B cell (primary cell): ENCODE data around the gene ITCH. TPM values are rescaled to one million over a fixed set of nuclear protein-coding genes. Genes with fewer than 3 reads are reported as not detected.
A peak's percentile ranks its signal among the peaks of the same experiment; 100 is the strongest.

ENCODE experiments used
- ATAC-seq: fragments of 200-7000 bp; cut with Tn5 transposase; one replicate; pipeline ENCODE4 v1.10.0; 2021; ENCODE audit warnings: low read depth, mild to moderate bottlenecking, moderate number of reproducible peaks, moderate library complexity
- CTCF ChIA-PET: fragments of 350-600 bp; sonication (Branson Sonifier 250); formaldehyde crosslinking; loops from one replicate; lab custom pipeline; 2021; ENCODE audit warnings: antibody characterized with exemption, inconsistent platforms; lab: Charles Lee
- POLR2A ChIA-PET: fragments of 350-600 bp; sonication (Branson Sonifier 250); formaldehyde crosslinking; loops from one replicate; lab custom pipeline; 2021; ENCODE audit warnings: antibody characterized with exemption; lab: Charles Lee
- DNase-seq: peaks from one replicate; pipeline ENCODE4 v3.0.0; 2013
- H2AFZ ChIP-seq: 2 replicates; pipeline ENCODE4 v1.6.1; 2012; ENCODE audit warnings: mild to moderate bottlenecking, low read depth, low read length; ENCODE audit not compliant: insufficient read depth, poor library complexity, severe bottlenecking
- H3K27ac ChIP-seq, 2 donors: 1 replicate in 1 of 2; 2 replicates in 1 of 2; pipeline ENCODE4 v1.5.1; 2012 to 2013; ENCODE audit warnings: low read length in 2 of 2, mild to moderate bottlenecking in 2 of 2, moderate library complexity in 1 of 2
- H3K27me3 ChIP-seq, 4 experiments: fragments of 200-600 bp in 1 of 4; sonication (generic) in 1 of 4; replicated peaks in 1 of 4; 1 replicate in 2 of 4; 2 replicates in 2 of 4; pipeline versions ENCODE4 v1.6.1 to v1.7.0; 2013 to 2016; ENCODE audit warnings: low read length in 3 of 4, mild to moderate bottlenecking in 2 of 4, mixed read lengths in 1 of 4, moderate library complexity in 1 of 4; ENCODE audit not compliant: insufficient read depth in 4 of 4, control insufficient read depth in 3 of 4; ENCODE audit errors: control extremely low read depth in 1 of 4
- H3K36me3 ChIP-seq, 2 experiments: replicated peaks in 1 of 2; 1 replicate in 1 of 2; 2 replicates in 1 of 2; pipeline versions ENCODE4 v1.6.1 to v1.7.1; 2013; ENCODE audit warnings: low read length in 1 of 2; ENCODE audit not compliant: insufficient read depth in 2 of 2, control insufficient read depth in 1 of 2; ENCODE audit errors: control extremely low read depth in 1 of 2, extremely low read depth in 1 of 2
- H3K4me1 ChIP-seq, 2 donors: fragments of 200-600 bp in 1 of 2; sonication (generic) in 1 of 2; 1 replicate in 1 of 2; 2 replicates in 1 of 2; pipeline versions ENCODE4 v1.5.1 to v1.6.1; 2013 to 2017; ENCODE audit warnings: low read length in 2 of 2; ENCODE audit not compliant: control insufficient read depth in 2 of 2, insufficient read depth in 2 of 2
- H3K4me2 ChIP-seq: replicated peaks from 2 replicates; pipeline ENCODE3; 2012; ENCODE audit warnings: mild to moderate bottlenecking, low read depth, low read length; ENCODE audit not compliant: poor library complexity, severe bottlenecking
- H3K4me3 ChIP-seq, 5 experiments: fragments of 200-600 bp in 1 of 5; sonication (generic) in 1 of 5; 1 replicate in 3 of 5; 2 replicates in 2 of 5; pipeline versions ENCODE4 v1.5.1 to v1.7.0; 2011 to 2016; ENCODE audit warnings: low read length in 4 of 5, mild to moderate bottlenecking in 4 of 5, low read depth in 2 of 5, control low read depth in 1 of 5, moderate library complexity in 1 of 5; ENCODE audit not compliant: insufficient read depth in 1 of 5; ENCODE audit errors: control extremely low read depth in 1 of 5, extremely low read depth in 1 of 5
- H3K79me2 ChIP-seq: fragments of 200-600 bp; sonication (generic); one replicate; pipeline ENCODE4 v1.6.0; 2016; ENCODE audit warnings: low read length; ENCODE audit not compliant: control insufficient read depth, insufficient read depth
- H3K9ac ChIP-seq: fragments of 200-600 bp; sonication (generic); 2 replicates; pipeline ENCODE4 v1.6.1; 2017; ENCODE audit warnings: mild to moderate bottlenecking, low read length, moderate library complexity
- H3K9me3 ChIP-seq, 3 donors: one replicate each; pipeline versions ENCODE4 v1.6.1 to v1.7.1; 2013; ENCODE audit warnings: low read length in 2 of 3; ENCODE audit not compliant: control insufficient read depth in 2 of 3, insufficient read depth in 1 of 3; ENCODE audit errors: control extremely low read depth in 1 of 3
- H4K20me1 ChIP-seq: 2 replicates; pipeline ENCODE4 v1.6.0; 2012; ENCODE audit warnings: mild to moderate bottlenecking, low read length; ENCODE audit not compliant: insufficient read depth, control insufficient read depth, poor library complexity, severe bottlenecking
- H3K27ac Mint-ChIP-seq: one replicate; pipeline ENCODE4 v1.8.0; 2021; ENCODE audit warnings: mixed read lengths
- H3K27me3 Mint-ChIP-seq: one replicate; pipeline ENCODE4 v1.8.0; 2021; ENCODE audit warnings: mixed read lengths
- H3K4me1 Mint-ChIP-seq: one replicate; pipeline ENCODE4 v1.8.0; 2021; ENCODE audit warnings: mixed read lengths
- H3K4me3 Mint-ChIP-seq: one replicate; pipeline ENCODE4 v1.8.0; 2021; ENCODE audit warnings: mixed read lengths
- H3K9me3 Mint-ChIP-seq: one replicate; pipeline ENCODE4 v1.8.0; 2022; ENCODE audit warnings: mixed read lengths; ENCODE audit not compliant: insufficient read depth
- EZH2 ChIP-seq: IDR thresholded peaks from 2 replicates; pipeline ENCODE4 v1.6.1; 2012; ENCODE audit warnings: borderline replicate concordance, low read depth, mild to moderate bottlenecking, moderate library complexity, low read length; ENCODE audit not compliant: insufficient read depth, poor library complexity, severe bottlenecking
- WGBS: methylation state at CpG from one replicate; pipeline ENCODE4 v1.1.5; 2013; ENCODE audit warnings: missing lambda C conversion rate; ENCODE audit not compliant: insufficient coverage; 5-methylcytosine and 5-hydroxymethylcytosine counted together
- intact Hi-C: fragments of 100-400 bp; cut with micrococcal nuclease; formaldehyde crosslinking; loops from one replicate; pipeline ENCODE4 v1.10.0; 2022
- polyA plus RNA-seq: library from polyadenylated mRNA; depleted of rRNA; stranded (reverse); fragments of >200 nt; gene quantifications from 2 replicates; pipeline ENCODE4 v1.2.3, GENCODE V29; 2012
- total RNA-seq, 2 donors: library from RNA; stranded (reverse); fragments of 120-200 nt in 1 of 2; gene quantifications; 1 replicate in 1 of 2; 2 replicates in 1 of 2; pipeline versions ENCODE4 v1.2.3 to v1.2.4, GENCODE V29; 2013 to 2022
- TF ChIP-seq, protein P1 (sequence below): fragments of 200-600 bp; IDR thresholded peaks from one replicate; pipeline ENCODE4 v1.8.0; 2022; ENCODE audit warnings: antibody characterized with exemption, mild to moderate bottlenecking

The ITCH gene
- total and polyA plus RNA-seq, 2 donors (not counting 1 experiment from before 2014, with no cell fraction given) = 10.0 to 110 TPM

DNA sequence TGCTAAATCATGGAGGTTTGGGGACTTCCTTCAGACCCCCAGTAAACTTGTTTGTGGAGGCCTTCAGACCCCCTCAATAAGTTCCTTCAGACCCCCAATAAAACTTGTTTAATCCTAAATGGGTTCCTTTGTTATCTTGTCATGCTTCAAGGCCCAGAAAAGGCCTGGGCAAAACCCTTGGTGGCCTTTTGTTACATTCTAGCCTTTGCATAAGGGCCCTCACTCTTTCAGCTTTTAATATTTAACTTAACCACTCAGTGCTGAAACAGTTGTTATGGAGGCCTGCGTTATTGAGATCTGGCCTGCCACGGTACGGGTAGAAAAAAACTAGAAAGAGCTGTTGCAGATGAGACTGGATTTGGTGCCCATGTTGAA is 148.8 kb downstream of the ITCH start:
- Histone ChIP-seq H3K27me3 (no peaks in the 10 kb centered on the region), H3K4me2 (no peak overlapping the region), H3K9ac (no peak overlapping the region), H3K4me1 (peaks cover 5% of the 10 kb centered on the region in 2 donors), H3K36me3 (peaks cover 15 to 20% of the 10 kb centered on the region in 2 experiments), H2AFZ (no peak overlapping the region), H4K20me1 (no peaks in the 10 kb centered on the region), H3K4me3 (no peak overlapping the region), H3K27ac (no peak overlapping the region), H3K79me2 (peaks cover 11% of the 10 kb centered on the region), H3K9me3 (no peaks in the 10 kb centered on the region)
- ChIA-PET POLR2A (interaction anchor here (0.5 kb wide), 1 partner anchor 188 kb away, joined by 12 read pairs; no protein-coding TSS in a partner anchor), CTCF (interaction anchor here (0.6 to 1.2 kb wide), 2 partner anchors 9 to 258 kb away, joined by 3 to 4 read pairs; no protein-coding TSS in a partner anchor)
- Mint-ChIP-seq H3K27ac (peak overlapping the region; percentile 33), H3K4me3 (no peak overlapping the region), H3K27me3 (no peaks in the 10 kb centered on the region), H3K9me3 (no peaks in the 10 kb centered on the region), H3K4me1 (peaks cover 23% of the 10 kb centered on the region)
- TF ChIP-seq, protein P1, sequence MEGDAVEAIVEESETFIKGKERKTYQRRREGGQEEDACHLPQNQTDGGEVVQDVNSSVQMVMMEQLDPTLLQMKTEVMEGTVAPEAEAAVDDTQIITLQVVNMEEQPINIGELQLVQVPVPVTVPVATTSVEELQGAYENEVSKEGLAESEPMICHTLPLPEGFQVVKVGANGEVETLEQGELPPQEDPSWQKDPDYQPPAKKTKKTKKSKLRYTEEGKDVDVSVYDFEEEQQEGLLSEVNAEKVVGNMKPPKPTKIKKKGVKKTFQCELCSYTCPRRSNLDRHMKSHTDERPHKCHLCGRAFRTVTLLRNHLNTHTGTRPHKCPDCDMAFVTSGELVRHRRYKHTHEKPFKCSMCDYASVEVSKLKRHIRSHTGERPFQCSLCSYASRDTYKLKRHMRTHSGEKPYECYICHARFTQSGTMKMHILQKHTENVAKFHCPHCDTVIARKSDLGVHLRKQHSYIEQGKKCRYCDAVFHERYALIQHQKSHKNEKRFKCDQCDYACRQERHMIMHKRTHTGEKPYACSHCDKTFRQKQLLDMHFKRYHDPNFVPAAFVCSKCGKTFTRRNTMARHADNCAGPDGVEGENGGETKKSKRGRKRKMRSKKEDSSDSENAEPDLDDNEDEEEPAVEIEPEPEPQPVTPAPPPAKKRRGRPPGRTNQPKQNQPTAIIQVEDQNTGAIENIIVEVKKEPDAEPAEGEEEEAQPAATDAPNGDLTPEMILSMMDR = no peak
- no peak for TF ChIP-seq EZH2
- WGBS = 100% methylated on average over 3 of the region's 3 CpGs
- ATAC-seq (no peak), DNase-seq (no peak)
- intact Hi-C loops = no loop called here

DNA sequence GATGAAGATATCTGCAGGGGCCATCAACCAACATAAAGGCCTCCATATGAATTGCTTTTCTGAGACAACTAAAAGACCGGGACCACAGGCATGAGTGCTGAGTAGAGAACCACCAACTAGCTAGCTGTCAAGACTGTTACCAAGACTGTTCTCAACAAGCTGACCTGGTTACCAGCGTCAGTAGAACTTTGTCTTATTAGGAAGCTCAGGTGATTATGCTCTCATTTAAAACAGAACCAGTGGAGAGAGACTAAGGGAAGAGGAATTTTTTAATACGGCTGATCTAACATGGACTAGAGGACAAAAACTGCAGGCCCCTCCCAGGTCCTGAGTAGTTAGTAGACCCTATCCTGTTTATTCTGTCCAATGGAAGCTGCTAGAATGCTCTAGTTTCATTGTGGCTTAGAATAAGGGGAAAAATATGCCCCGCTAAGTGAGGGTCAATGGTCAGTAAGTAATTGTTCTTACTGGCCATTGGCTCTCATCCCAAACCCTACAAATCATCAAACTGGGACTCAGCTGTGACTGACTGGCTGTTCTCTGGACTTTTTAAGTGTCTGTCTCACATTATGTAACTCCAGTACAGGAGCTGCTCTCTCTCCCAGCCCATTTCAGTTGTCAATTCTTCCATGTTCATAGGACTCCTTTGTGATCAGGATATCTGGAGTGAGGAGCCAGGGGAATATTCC is 149.3 kb downstream of the ITCH start:
- no peak for DNase-seq
- no peaks in the 10 kb centered on the region for H3K27me3 Mint-ChIP-seq
- H3K79me2 ChIP-seq = peaks cover 16% of the 10 kb centered on the region
- H3K4me1 ChIP-seq = peaks cover 5 to 8% of the 10 kb centered on the region in 2 donors
- H3K9me3 Mint-ChIP-seq = no peaks in the 10 kb centered on the region
- H3K27me3 ChIP-seq = no peaks in the 10 kb centered on the region
- H3K4me2 ChIP-seq = no peak overlapping the region
- no peak overlapping the region for H3K4me3 ChIP-seq
- no peak overlapping the region for H2AFZ ChIP-seq
- ATAC-seq = no peak
- WGBS = 93% methylated on average over 3 of the region's 4 CpGs
- H4K20me1 ChIP-seq = no peaks in the 10 kb centered on the region
- no peak overlapping the region for H3K9ac ChIP-seq
- no peaks in the 10 kb centered on the region for H3K9me3 ChIP-seq
- peak overlapping the region; percentile 64 for H3K27ac Mint-ChIP-seq
- peaks cover 14 to 19% of the 10 kb centered on the region in 2 experiments for H3K36me3 ChIP-seq
- ChIA-PET CTCF (interaction anchor here (0.6 to 1.2 kb wide), 2 partner anchors 9 to 257 kb away, joined by 3 to 4 read pairs; no protein-coding TSS in a partner anchor), POLR2A (interaction anchor here (0.5 kb wide), 1 partner anchor 187 kb away, joined by 12 read pairs; no protein-coding TSS in a partner anchor)
- H3K4me3 Mint-ChIP-seq = no peak overlapping the region
- peaks cover 26% of the 10 kb centered on the region for H3K4me1 Mint-ChIP-seq
- intact Hi-C loops = no loop called here
- H3K27ac ChIP-seq = peak overlapping the region in 1 of 2 donors; percentile 29
- TF ChIP-seq EZH2 = no peak
- TF ChIP-seq, protein P1 = no peak
